ENCODE measurements around the gene CPM. TPM values are rescaled to one million over a fixed set of nuclear protein-coding genes. Genes with fewer than 3 reads are reported as not detected.
A peak's percentile ranks its signal among the peaks of the same experiment; 100 is the strongest.

CPM gene
- total and polyA plus RNA-seq, 10 of the 15 experiments (the other 5 are each of a cell fraction or from before 2014, with no cell fraction given), result 0.06 to 1.7 (median 0.41) TPM

GRCh38 chr12:68807576-68808387, 125.2 kb downstream of the CPM start, which contains the start of gene MDM2 (continued):
- peak; percentile 41 for TF ChIP-seq PBX3 (IDR thresholded peaks at IDR 0.05; ENCODE audit: insufficient replicate concordance, low read depth, low read length)
- peak; percentile 81 for TF ChIP-seq POU2F2 (IDR thresholded peaks at IDR 0.05; ENCODE audit: borderline replicate concordance, low read depth, low read length)
- peak; percentile 66 for TF ChIP-seq NKRF (conservative IDR thresholded peaks at IDR 0.05)
- TF ChIP-seq ZNF207 (IDR thresholded peaks at IDR 0.05; ENCODE audit: borderline replicate concordance), result peak; percentile 50
- no peak for TF ChIP-seq CEBPB (IDR thresholded peaks at IDR 0.05; ENCODE audit: borderline replicate concordance in 1 of 2, low read depth in 2 of 2, low read length in 2 of 2)
- peak; percentile 40; the same call in 1 of the 2 replicates for TF ChIP-seq NBN (IDR thresholded peaks at IDR 0.05)
- peak; percentile 66 for TF ChIP-seq IKZF1 (conservative IDR thresholded peaks at IDR 0.05)
- TF ChIP-seq FOS (IDR thresholded peaks at IDR 0.05; ENCODE audit: borderline replicate concordance, extremely low read depth, insufficient read length), result no peak
- peak; percentile 9 for TF ChIP-seq MLLT1 (IDR thresholded peaks at IDR 0.05)
- peak; percentile 76 for TF ChIP-seq TCF12 (IDR thresholded peaks at IDR 0.05; ENCODE audit: low read depth, low read length)
- TF ChIP-seq BCL11A (IDR thresholded peaks at IDR 0.05; ENCODE audit: low read depth, low read length), result no peak
- TF ChIP-seq CBFB (IDR thresholded peaks at IDR 0.05; ENCODE audit: low read depth), result no peak
- TF ChIP-seq BRCA1 (IDR thresholded peaks at IDR 0.05; ENCODE audit: low read depth, low read length), result no peak
- TF ChIP-seq SREBF1 (IDR thresholded peaks at IDR 0.05; ENCODE audit: low read length), result no peak
- no peak for TF ChIP-seq STAT3 (IDR thresholded peaks at IDR 0.05; ENCODE audit: low read depth, low read length)
- no peak for TF ChIP-seq IRF4 (IDR thresholded peaks at IDR 0.05; ENCODE audit: low read depth, low read length)
- no peak for TF ChIP-seq RAD51 (IDR thresholded peaks at IDR 0.05)
- 0 out of 2 replicates have a peak, but pooled peaks have one; percentile 55 for TF ChIP-seq ZNF592 (IDR thresholded peaks at IDR 0.05)
- TF ChIP-seq CHD4 (IDR thresholded peaks at IDR 0.05), result no peak

Data from GM12878 (cell line).